Kidney (tissue), 14 donors: ENCODE data around the gene HDAC9. TPM values are rescaled to one million over a fixed set of nuclear protein-coding genes. Genes with fewer than 3 reads are reported as not detected.

ENCODE experiments used
- DNase-seq, 5 donors: peaks; one replicate each; pipeline ENCODE4 v3.0.0-alpha.2; 2013 to 2020
- FAIRE-seq: peaks from 2 replicates; lab custom pipeline; 2012; peaks lifted over from hg19 to GRCh38; lab: Jason Lieb, UNC
- H3K27ac ChIP-seq, 2 donors: one replicate each; pipeline ENCODE4 v1.7.0; 2013; ENCODE audit warnings: low read depth in 2 of 2, low read length in 2 of 2, inconsistent platforms in 1 of 2
- H3K27me3 ChIP-seq: one replicate; pipeline ENCODE4 v1.7.1; 2013; ENCODE audit warnings: low read length, inconsistent platforms; ENCODE audit not compliant: control insufficient read depth, insufficient read depth
- H3K36me3 ChIP-seq, 3 donors: one replicate each; pipeline versions ENCODE4 v1.7.0 to v1.7.1; 2013; ENCODE audit warnings: low read length in 3 of 3, control low read depth in 1 of 3, inconsistent platforms in 1 of 3; ENCODE audit not compliant: insufficient read depth in 3 of 3, control insufficient read depth in 2 of 3
- H3K4me1 ChIP-seq, 3 donors: one replicate each; pipeline versions ENCODE4 v1.7.0 to v1.7.1; 2013; ENCODE audit warnings: low read length in 3 of 3, inconsistent platforms in 1 of 3, low read depth in 1 of 3; ENCODE audit not compliant: control insufficient read depth in 2 of 3, insufficient read depth in 2 of 3
- H3K4me3 ChIP-seq, 3 donors: one replicate each; pipeline versions ENCODE4 v1.7.0 to v1.8.1; 2013; ENCODE audit warnings: low read length in 3 of 3, control low read depth in 1 of 3, inconsistent platforms in 1 of 3
- H3K9ac ChIP-seq, 3 donors: one replicate each; pipeline versions ENCODE4 v1.7.0 to v1.7.1; 2013; ENCODE audit warnings: low read length in 3 of 3, control low read depth in 1 of 3, inconsistent platforms in 1 of 3
- H3K9me3 ChIP-seq, 3 donors: one replicate each; pipeline versions ENCODE4 v1.7.0 to v1.7.1; 2013; ENCODE audit warnings: low read length in 3 of 3, control low read depth in 1 of 3, inconsistent platforms in 1 of 3; ENCODE audit not compliant: control insufficient read depth in 2 of 3, insufficient read depth in 1 of 3
- intact Hi-C: fragments of 100-400 bp; cut with DNase I; formaldehyde crosslinking; loops from one replicate; pipeline ENCODE4 v1.11.1; 2022
- polyA plus RNA-seq: library from polyadenylated mRNA; stranded (reverse); fragments of 350-450 nt; fragmentation: Illumina TruSeq; extraction: RNeasy Lipid Tissue Mini Kit (QIAGEN cat#74804); gene quantifications from one replicate; pipeline ENCODE4 v1.2.3, GENCODE V29; 2014; ENCODE audit warnings: low read depth, low replicate concordance; ENCODE audit not compliant: insufficient read depth
- total RNA-seq: library from RNA; stranded (reverse); fragmentation: NEBNext Ultra II Directional; extraction: Animal tissue kit (Norgen Biotek cat#: 25700); gene quantifications from one replicate; pipeline ENCODE4 v1.2.1, GENCODE V29; 2021
- TF ChIP-seq, protein P1 (sequence below): IDR thresholded peaks from 3 replicates; pipeline ENCODE4 v1.5.1; 2012; ENCODE audit warnings: mild to moderate bottlenecking, moderate library complexity, borderline replicate concordance; ENCODE audit not compliant: insufficient read depth; ENCODE audit errors: extremely low read depth
- donor health status: control.
- donor health status: control.
- donor health status: control.
- donor health status: control.
- donor health status: control.
- donor health status: DM: yes; HTN: yes; CAD: no.
- donor health status: Normal renal cell carcinoma (clear cell type).

Gene HDAC9
- total and polyA plus RNA-seq, 2 donors from 2014 or later = 2.1 to 22.1 TPM

DNA sequence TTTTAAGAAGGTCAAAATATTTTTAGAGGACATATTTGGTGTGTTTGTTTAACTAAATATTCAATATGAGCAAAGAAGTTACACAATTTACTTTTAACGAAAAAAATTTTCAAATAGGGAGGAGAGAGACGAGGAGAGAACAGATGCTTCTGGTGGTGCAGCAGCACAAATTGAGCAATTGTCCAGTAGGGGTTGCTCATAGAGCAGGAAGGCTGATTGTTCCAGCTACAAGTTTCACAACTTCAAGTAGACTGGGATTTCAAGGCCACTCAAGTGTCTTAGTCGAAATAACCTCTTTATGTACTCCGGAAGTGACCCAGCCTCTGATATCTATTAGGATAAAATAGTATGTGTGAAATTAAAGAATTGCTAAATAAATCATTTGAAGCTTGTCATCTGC, 197.9 kb downstream of the HDAC9 start:
- Histone ChIP-seq H3K4me1 (no peaks in the 10 kb centered on the region), H3K27me3 (no peaks in the 10 kb centered on the region), H3K36me3 (no peaks in the 10 kb centered on the region), H3K9ac (no peak overlapping the region), H3K4me3 (no peak overlapping the region), H3K9me3 (no peaks in the 10 kb centered on the region), H3K27ac (no peak overlapping the region)
- DNase-seq (peak in 3 of 5 donors; percentile 30 to 72 (median 60)), FAIRE-seq (no peak)
- TF ChIP-seq, protein P1, sequence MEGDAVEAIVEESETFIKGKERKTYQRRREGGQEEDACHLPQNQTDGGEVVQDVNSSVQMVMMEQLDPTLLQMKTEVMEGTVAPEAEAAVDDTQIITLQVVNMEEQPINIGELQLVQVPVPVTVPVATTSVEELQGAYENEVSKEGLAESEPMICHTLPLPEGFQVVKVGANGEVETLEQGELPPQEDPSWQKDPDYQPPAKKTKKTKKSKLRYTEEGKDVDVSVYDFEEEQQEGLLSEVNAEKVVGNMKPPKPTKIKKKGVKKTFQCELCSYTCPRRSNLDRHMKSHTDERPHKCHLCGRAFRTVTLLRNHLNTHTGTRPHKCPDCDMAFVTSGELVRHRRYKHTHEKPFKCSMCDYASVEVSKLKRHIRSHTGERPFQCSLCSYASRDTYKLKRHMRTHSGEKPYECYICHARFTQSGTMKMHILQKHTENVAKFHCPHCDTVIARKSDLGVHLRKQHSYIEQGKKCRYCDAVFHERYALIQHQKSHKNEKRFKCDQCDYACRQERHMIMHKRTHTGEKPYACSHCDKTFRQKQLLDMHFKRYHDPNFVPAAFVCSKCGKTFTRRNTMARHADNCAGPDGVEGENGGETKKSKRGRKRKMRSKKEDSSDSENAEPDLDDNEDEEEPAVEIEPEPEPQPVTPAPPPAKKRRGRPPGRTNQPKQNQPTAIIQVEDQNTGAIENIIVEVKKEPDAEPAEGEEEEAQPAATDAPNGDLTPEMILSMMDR = peak; percentile 34
- intact Hi-C loops = no loop called here

DNA sequence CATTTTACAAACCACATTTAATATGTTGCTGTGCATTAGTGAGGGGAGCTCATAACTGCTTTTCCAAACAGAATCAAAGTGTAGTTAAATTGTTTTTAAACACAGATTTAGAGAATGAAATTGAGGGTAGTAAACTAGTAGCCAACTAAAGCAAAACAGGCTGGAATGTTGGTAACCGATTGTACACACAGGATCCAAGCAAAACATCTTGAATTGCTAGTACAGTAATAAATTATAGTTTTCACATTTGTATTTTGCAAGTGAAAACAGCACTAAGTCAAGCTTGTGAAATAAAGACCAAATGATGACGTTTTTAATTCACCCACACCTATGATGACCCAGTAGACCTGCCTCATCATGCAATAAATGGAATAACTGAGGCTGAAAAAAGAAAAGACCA, 198.3 kb downstream of the HDAC9 start:
- no peak overlapping the region for H3K9ac ChIP-seq
- H3K27me3 ChIP-seq = no peaks in the 10 kb centered on the region
- no peak overlapping the region for H3K4me3 ChIP-seq
- TF ChIP-seq, protein P1 = no peak
- no peaks in the 10 kb centered on the region for H3K9me3 ChIP-seq
- no peaks in the 10 kb centered on the region for H3K4me1 ChIP-seq
- FAIRE-seq (no peak), DNase-seq (no peak)
- no peak overlapping the region for H3K27ac ChIP-seq
- intact Hi-C loops = no loop called here
- no peaks in the 10 kb centered on the region for H3K36me3 ChIP-seq

DNA sequence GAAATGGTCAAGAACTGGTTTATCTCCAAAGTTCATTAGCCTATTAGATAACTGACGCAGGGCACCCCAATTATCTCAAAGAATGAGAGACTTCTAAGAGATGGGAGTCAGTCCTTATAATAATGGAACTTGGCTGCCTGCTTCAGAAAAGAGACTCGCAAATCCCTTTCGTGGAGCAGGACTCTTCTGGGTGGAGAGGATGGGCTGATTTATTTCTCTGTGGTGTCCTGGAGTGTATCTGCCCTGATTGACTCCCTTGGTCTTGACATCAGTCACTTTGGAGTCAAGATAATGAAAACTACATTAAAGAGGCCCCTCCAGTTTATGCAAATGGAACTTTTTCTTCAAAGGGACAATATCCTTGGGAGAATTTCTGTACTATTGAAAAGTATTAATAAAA, 198.9 kb downstream of the HDAC9 start:
- Histone ChIP-seq H3K27me3 (no peaks in the 10 kb centered on the region), H3K9me3 (no peaks in the 10 kb centered on the region), H3K4me1 (no peaks in the 10 kb centered on the region), H3K4me3 (no peak overlapping the region), H3K27ac (no peak overlapping the region), H3K9ac (no peak overlapping the region), H3K36me3 (no peaks in the 10 kb centered on the region)
- TF ChIP-seq, protein P1 = no peak
- DNase-seq (no peak), FAIRE-seq (no peak)
- intact Hi-C loops = no loop called here

DNA sequence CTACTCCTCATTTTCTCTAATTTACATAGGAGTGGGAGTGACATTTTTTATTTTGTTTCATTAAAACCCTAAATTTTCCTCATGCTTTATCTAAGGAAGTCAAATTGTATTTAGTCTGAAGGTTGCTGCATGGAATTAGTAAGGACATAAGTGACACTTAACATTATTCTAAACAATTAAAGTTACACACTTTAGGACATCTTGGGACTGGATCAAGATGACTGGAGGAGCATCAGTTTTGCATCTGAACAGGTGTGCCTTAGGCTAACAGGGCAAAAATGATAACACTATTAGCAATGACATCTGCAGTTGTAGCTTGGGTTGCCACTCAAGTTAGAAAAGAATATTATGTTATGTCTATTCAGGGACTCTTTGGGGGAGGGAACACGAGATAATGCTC, 199.4 kb downstream of the HDAC9 start:
- H3K4me1 ChIP-seq = no peaks in the 10 kb centered on the region
- no peak overlapping the region for H3K27ac ChIP-seq
- H3K9ac ChIP-seq = no peak overlapping the region
- TF ChIP-seq, protein P1 = no peak
- H3K9me3 ChIP-seq = no peaks in the 10 kb centered on the region
- FAIRE-seq (no peak), DNase-seq (no peak)
- no peak overlapping the region for H3K4me3 ChIP-seq
- no peaks in the 10 kb centered on the region for H3K36me3 ChIP-seq
- H3K27me3 ChIP-seq = no peaks in the 10 kb centered on the region
- intact Hi-C loops = no loop called here
